GM12875 (cell line): Measurements from ENCODE around the gene GABRR3.

ENCODE experiments used
- H3K4me3 ChIP-seq: one replicate; pipeline ENCODE4 v1.5.1; 2011; ENCODE audit warnings: low read depth, low read length, control low read depth
- CTCF ChIP-seq: IDR thresholded peaks from 2 replicates; pipeline ENCODE4 v1.5.1; 2011; ENCODE audit warnings: low read depth, mild to moderate bottlenecking, control low read depth, inconsistent platforms, low read length, moderate library complexity, borderline replicate concordance; ENCODE audit not compliant: insufficient read depth

Gene GABRR3

GRCh38 chr3:97975466-97975865 lies 59.6 kb downstream of the GABRR3 start:
- H3K4me3 ChIP-seq = no peak overlapping the region
- TF ChIP-seq CTCF = no peak

- TF ChIP-seq CTCF = no peak
- H3K4me3 ChIP-seq = no peak overlapping the region
These were observed 60.1 kb downstream of the GABRR3 start for GRCh38 chr3:97974996-97975395.

GRCh38 chr3:97972976-97973375 lies 62.1 kb downstream of the GABRR3 start:
- no peak overlapping the region for H3K4me3 ChIP-seq
- TF ChIP-seq CTCF = no peak

- peak; percentile 15; the same call in 1 of the 2 replicates for TF ChIP-seq CTCF
- peak within 1 kb of the TSS; percentile 88 for H3K4me3 ChIP-seq
These were observed 63.2 kb downstream of the GABRR3 start, which contains the start of gene RIOX2 for GRCh38 chr3:97971679-97972567. Gene RIOX2, minus strand, starts transcription at chr3:97972431. Its CDS starts 4,838 bp downstream, at chr3:97967593.

GRCh38 chr3:97970956-97971620 lies 64.0 kb downstream of the GABRR3 start:
- H3K4me3 ChIP-seq = peak overlapping the region; percentile 88
- no peak for TF ChIP-seq CTCF

GRCh38 chr3:97970156-97970555 lies 65.0 kb downstream of the GABRR3 start:
- no peak overlapping the region for H3K4me3 ChIP-seq
- TF ChIP-seq CTCF = no peak
